NAMALWA (cell line): Measurements from ENCODE around the gene LRFN4.

Experiments
- DNase-seq: peaks from one replicate; pipeline ENCODE4 v3.0.0-alpha.2; 2015; ENCODE audit warnings: low spot score

LRFN4 gene

GRCh38 chr11:66870616-66871520 lies 14.0 kb downstream of the LRFN4 start:
- no peak for DNase-seq

- DNase-seq: no peak
Measured at GRCh38 chr11:66871521-66871901, 14.6 kb downstream of the LRFN4 start.

GRCh38 chr11:66874232-66874631 lies 17.4 kb downstream of the LRFN4 start:
- no peak for DNase-seq

- no peak for DNase-seq
Measured at GRCh38 chr11:66875378-66875777, 18.5 kb downstream of the LRFN4 start.

GRCh38 chr11:66877588-66878385 lies 20.9 kb downstream of the LRFN4 start:
- no peak for DNase-seq

- no peak for DNase-seq
Measured at GRCh38 chr11:66878474-66878873, 21.6 kb downstream of the LRFN4 start.

GRCh38 chr11:66879000-66879399 lies 22.1 kb downstream of the LRFN4 start:
- no peak for DNase-seq

GRCh38 chr11:66879583-66879982 lies 22.7 kb downstream of the LRFN4 start:
- no peak for DNase-seq

GRCh38 chr11:66879999-66880398 lies 23.1 kb downstream of the LRFN4 start:
- no peak for DNase-seq

- DNase-seq: no peak
Measured at GRCh38 chr11:66880496-66881450, 23.9 kb downstream of the LRFN4 start.

- no peak for DNase-seq
Measured at GRCh38 chr11:66881451-66881835, 24.6 kb downstream of the LRFN4 start.

GRCh38 chr11:66881927-66882452 lies 25.1 kb downstream of the LRFN4 start:
- no peak for DNase-seq

GRCh38 chr11:66882561-66883015 lies 25.7 kb downstream of the LRFN4 start:
- DNase-seq: no peak

GRCh38 chr11:66883016-66883965 lies 26.4 kb downstream of the LRFN4 start:
- DNase-seq: peak; percentile 69

- no peak for DNase-seq
Measured at GRCh38 chr11:66884443-66884842, 27.6 kb downstream of the LRFN4 start.

- DNase-seq: no peak
Measured at GRCh38 chr11:66885469-66885868, 28.6 kb downstream of the LRFN4 start.

GRCh38 chr11:66885950-66886440 lies 29.1 kb downstream of the LRFN4 start:
- no peak for DNase-seq

GRCh38 chr11:66886671-66887221 lies 29.9 kb downstream of the LRFN4 start:
- DNase-seq: no peak

GRCh38 chr11:66887526-66887925 lies 30.7 kb downstream of the LRFN4 start:
- no peak for DNase-seq

- DNase-seq: no peak
Measured at GRCh38 chr11:66888282-66888681, 31.4 kb downstream of the LRFN4 start.
